Ramos (cell line): ENCODE results near the gene SNF8.
"Not testable (repeated sequence)": the region's sequence is repeated elsewhere in the genome, so short reads cannot be mapped to it uniquely, and the experiment has no call there.

Experiments
- in situ Hi-C: fragments of 300-500 bp; cut with MboI; formaldehyde crosslinking; loops from one replicate; pipeline ENCODE4 v1.14.3; 2022; ENCODE audit warnings: low sequenced_read_pairs; ENCODE audit not compliant: unreplicated experiment

SNF8 gene, protein sequence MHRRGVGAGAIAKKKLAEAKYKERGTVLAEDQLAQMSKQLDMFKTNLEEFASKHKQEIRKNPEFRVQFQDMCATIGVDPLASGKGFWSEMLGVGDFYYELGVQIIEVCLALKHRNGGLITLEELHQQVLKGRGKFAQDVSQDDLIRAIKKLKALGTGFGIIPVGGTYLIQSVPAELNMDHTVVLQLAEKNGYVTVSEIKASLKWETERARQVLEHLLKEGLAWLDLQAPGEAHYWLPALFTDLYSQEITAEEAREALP

GRCh38 chr17:48944515-48945260 is at the start of gene SNF8:
Gene SNF8 (minus strand): TSS chr17:48944842. CDS start chr17:48944734, 108 bp downstream.
- in situ Hi-C loops: no loop called here

DNA sequence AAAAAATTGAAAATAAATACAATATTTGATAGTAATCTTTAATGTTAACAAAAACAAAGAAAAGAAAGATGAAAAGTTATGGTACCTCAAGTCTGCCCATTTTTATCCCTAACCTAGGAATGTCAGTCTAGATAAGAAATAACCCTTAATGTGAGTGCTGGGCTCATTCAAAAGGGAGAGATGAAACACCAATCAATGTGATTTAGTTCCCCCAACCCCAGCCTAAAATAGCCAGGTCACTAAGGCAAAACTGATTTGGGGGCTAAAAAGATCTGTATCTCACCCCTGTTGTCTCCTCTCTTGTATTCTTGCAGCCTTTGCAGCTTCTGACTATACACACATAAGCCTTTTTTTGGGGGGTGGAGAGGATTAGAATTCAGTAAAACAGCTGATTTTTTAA is 49.3 kb upstream of the SNF8 start:
- in situ Hi-C loops: no loop called here

DNA sequence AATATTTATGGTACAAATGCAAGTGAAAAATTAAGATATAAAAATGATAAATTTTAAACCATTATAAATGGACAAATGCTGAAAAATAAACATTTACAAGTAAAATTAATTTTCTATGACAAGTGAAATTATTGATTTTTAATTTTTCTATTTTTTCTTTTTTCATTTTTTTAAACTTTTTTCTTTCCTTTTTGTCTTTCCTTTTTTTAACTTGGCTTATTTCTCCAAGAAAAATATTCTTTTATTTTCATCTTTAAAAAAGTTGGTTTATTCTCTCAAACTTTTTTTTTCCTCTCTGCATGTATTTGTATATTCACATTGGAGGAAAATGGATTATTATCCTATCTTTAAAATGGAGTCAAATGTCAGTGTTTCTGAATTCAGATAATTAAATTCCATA is 48.7 kb upstream of the SNF8 start:
- in situ Hi-C loops: no loop called here

DNA sequence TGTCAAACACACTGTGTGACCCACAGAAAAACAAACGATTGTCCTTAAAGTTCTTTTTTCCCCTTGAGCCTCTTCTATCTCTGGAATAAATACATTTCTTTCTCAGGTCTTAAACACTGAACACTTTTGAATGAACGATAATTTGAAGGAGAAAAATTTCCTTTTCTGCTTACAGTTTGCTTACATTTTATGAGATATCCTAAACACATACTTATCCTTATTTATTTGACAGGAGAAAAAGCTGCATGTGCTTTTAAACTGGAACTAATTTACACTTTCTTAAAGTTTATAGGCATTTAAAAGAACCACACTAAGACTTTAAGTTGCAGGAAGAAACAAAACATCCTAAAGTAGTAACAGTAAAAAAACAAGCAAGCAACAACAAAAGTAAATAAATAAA is 47.8 kb upstream of the SNF8 start:
- in situ Hi-C loops: no loop called here

DNA sequence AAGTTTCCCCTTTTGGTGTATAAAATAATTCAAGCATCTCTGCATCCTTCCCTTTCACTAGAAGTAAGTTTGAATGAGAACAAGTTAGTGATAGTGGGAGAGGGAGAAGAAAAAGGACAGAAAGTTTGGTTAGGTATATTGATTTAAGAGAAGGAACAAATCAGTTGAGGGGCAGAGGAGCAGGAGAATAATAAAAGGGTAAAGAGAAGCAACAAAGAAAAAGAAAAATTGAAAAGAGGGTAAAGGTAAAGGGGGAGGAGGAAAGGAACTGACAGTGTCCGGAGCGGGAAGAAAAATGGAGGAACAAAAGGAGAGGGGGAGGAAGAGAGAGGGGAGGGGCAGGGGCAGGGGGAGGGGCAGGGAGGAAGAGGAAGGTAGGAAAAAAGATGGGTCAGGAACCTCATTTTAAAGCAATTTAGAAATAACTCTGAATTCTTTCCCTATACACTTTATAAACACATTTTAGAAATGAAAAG is 46.3 kb upstream of the SNF8 start:
- in situ Hi-C loops: no loop called here

GRCh38 chr17:48989100-48989499 is 44.5 kb upstream of the SNF8 start:
- in situ Hi-C loops: no loop called here

DNA sequence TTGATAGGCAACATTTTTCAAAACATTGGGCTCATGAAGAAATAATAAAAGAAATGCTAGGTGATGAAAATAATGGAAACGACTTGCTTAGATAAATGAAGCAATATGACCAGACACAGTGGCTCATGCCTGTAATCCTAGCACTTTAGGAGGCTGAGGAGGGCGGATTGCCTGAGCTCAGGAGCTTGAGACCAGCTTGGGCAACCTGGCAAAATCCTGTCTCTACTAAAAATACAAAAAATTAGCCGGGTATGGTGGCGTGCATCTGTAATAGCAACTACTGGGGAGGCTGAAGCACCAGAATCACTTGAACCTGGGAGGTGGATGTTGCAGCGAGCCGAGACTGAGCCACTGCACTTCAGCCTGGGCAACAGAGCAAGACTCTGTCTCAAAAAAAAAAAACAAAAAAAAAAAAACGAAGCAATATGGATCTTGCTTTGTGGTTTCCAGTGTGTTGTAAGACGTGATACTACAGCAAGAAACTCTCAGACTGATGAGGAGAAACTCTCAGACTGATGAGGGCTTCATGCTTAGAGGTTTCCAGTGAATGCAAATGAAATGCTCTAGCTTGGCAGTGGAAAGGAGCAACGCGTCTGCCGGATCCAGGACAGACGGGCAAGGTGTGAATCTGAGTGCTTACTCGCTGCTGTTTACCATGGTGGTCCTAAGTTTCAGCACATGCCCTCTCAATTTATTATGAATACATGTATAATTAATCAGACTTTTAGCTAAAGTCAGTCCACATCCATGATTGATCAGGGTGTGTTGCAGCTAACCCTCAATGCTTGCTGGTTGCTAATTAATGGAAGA is 41.0 kb upstream of the SNF8 start:
- in situ Hi-C loops: no loop called here

- in situ Hi-C loops: no loop called here
These were observed 37.4 kb upstream of the SNF8 start for GRCh38 chr17:48981927-48982539.

DNA sequence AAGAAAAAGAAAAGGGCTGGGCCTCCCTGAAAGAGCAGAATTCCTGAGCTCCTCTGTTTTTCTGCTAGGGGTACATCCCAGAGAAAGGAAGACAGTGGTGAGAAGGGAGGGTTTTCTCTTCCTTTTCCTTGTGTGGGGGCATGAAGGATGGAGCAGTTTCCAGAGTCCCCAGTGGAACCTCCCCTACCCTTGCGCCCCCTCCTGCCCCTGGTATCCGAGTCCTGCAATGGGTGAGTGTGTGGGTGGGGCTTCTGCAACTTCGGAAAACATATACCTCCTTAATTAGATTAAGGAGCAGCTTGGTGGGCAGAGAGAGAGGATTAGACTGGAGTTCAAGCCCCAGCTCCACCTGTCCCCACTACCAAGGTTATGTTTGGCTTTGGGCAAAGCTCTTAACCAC is 29.2 kb upstream of the SNF8 start:
- in situ Hi-C loops: no loop called here

GRCh38 chr17:48972749-48973097 is 28.1 kb upstream of the SNF8 start:
- in situ Hi-C loops: no loop called here

- in situ Hi-C loops: no loop called here
These were observed 26.4 kb upstream of the SNF8 start for GRCh38 chr17:48970865-48971687.

- in situ Hi-C loops: no loop called here
These were observed 25.6 kb upstream of the SNF8 start for GRCh38 chr17:48970224-48970623.

- in situ Hi-C loops: no loop called here
These were observed 17.0 kb upstream of the SNF8 start for GRCh38 chr17:48961516-48962233.

DNA sequence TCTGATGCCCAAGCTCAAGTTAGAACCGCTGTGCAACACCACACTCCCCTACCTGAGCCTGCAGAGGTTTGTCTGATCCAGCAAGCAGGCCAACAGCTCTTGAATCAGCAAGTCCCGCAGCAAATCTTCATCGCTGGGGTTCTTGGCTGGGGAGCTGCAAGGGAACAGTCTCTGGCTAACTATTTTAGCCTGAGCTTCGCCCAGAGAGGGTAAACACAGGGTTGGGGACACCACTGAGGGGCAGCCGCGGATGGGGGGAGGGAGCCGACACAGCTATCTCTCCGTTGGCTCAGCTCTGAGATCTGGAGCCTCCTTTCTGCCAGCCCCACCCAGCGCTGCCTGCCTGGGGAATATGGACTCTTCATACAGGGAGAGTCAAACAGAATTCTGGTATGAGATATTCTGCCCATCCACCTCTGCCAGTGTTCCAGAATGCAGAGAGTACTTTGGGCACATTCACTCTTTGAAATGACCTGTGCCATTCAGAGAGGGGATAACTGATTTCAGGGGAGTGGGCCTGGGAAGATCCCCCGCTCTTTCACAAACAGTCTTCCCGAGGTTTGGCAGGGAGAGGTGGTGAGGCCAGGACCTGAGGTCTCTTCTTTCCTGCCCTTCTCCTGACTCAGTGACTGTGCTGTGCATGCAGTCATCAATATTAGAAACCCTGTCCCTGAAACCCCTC is 16.3 kb upstream of the SNF8 start:
- in situ Hi-C loops: no loop called here

DNA sequence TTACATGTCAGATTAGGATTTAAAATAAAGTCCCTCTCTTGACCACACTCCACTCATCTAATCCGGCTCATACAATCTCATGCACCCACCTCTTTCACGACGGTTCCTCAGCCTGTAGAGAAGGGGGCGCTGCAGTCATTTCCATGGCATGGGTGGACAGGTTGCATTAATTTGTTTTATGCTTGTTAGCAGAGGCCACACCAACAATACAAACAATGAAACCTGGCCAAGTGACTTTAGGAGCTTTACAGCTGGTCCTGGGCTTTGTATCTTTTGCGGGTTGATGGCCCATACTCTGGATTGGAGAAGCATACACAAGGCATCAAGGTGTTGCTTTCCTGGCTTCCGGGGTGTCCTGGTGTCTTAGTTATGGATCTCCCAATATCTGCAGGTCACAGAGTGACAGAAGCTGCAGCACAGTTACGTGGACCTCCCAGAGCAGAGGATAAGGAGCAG is 9.7 kb upstream of the SNF8 start:
- in situ Hi-C loops: no loop called here

DNA sequence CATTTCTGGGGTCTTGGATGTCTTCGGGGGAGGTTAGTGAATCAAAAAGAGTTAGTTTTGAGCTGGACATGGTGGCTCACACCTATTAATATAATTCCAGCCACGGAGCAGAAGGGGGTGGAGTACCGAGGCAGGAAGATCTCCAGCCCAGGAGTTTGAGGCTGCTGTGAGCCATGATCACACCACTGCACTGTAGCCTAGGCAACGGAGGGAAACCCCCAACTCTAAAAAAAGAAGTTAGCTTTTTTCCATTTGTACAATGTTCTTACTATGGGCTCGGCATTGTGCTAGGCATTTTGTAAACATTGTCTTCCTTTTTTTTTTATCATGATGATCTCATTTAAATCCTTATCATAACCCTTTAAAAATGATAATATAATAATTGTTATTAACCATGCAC is 8.3 kb upstream of the SNF8 start:
- in situ Hi-C loops: no loop called here

DNA sequence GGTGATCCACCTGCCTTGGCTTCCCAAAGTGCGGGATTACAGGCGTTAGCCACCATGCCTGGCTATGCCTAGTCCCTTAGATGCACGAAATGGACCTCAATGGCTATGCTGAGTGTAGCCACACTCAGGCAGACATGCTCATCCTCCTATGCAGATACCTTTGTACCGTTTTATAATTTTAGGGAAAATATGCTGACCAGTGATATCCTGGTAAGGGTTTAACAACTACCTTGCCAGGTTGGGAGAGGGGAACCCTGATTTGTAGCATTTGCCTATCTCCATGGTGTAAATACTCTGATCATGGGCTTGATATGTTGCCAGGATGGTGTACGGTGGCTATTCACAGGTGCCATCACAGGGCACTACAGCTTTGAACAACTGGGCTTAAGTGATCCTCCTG is 6.9 kb upstream of the SNF8 start:
- in situ Hi-C loops: no loop called here

DNA sequence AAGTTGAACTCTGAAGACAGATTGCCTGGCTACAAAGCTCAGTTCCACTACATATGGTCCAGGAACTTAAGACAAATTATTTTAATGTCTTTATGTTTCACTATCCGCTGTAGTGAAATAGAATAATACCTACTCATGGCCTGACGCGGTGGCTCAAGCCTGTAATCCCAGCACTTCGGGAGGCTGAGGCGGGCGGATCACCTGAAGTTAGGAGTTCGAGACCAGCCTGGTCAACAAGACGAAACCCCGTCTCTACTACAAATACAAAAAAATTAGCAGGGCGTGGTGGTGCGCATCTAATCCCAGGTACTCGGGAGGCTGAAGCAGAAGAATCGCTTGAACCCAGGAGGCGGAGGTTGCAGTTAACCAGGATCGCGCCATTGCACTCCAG is 614 bp upstream of the SNF8 start:
- in situ Hi-C loops: not testable (repeated sequence)

DNA sequence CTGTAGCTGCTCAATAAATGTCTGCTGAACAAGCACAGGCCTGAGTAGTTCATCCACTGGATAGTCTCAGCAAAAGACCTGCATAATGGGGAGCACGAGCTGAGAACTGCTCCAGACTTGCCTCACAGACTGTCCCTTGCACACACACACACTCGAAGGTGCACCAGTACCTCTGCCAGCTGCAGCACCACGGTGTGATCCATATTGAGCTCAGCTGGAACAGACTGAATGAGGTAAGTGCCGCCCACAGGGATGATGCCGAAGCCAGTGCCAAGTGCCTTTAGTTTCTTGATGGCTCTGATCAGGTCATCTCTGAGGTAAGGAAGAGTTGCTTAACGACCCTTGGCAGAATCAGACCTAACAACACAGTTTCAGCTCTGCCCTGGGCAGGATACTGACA is 11.6 kb downstream of the SNF8 start:
- in situ Hi-C loops: no loop called here
